Small intestine (tissue), 7 donors: ENCODE data around the gene G3BP1. TPM values are rescaled to one million over a fixed set of nuclear protein-coding genes. Genes with fewer than 3 reads are reported as not detected.

ENCODE experiments used
- DNase-seq, 2 donors: peaks; one replicate each; pipeline versions ENCODE4 v3.0.0 to v3.0.0-alpha.2; 2013
- FAIRE-seq: peaks from 2 replicates; lab custom pipeline; 2012; peaks lifted over from hg19 to GRCh38; lab: Jason Lieb, UNC
- H3K27ac ChIP-seq, 3 donors: one replicate each; pipeline ENCODE4 v1.5.1; 2013; ENCODE audit warnings: low read length in 2 of 3, mild to moderate bottlenecking in 2 of 3, control low read depth in 1 of 3, inconsistent platforms in 1 of 3, low read depth in 1 of 3, moderate library complexity in 1 of 3
- H3K27me3 ChIP-seq, 3 donors: one replicate each; pipeline ENCODE4 v1.6.1; 2013; ENCODE audit warnings: low read length in 3 of 3, inconsistent platforms in 1 of 3; ENCODE audit not compliant: control insufficient read depth in 3 of 3, insufficient read depth in 3 of 3
- H3K36me3 ChIP-seq, 3 donors: one replicate each; pipeline ENCODE4 v1.6.1; 2013; ENCODE audit warnings: low read length in 3 of 3, inconsistent platforms in 1 of 3, low read depth in 1 of 3, mild to moderate bottlenecking in 1 of 3, moderate library complexity in 1 of 3; ENCODE audit not compliant: control insufficient read depth in 3 of 3, insufficient read depth in 2 of 3
- H3K4me1 ChIP-seq, 3 donors: one replicate each; pipeline ENCODE4 v1.6.1; 2013; ENCODE audit warnings: low read length in 2 of 3, inconsistent platforms in 1 of 3, low read depth in 1 of 3, mild to moderate bottlenecking in 1 of 3, moderate library complexity in 1 of 3; ENCODE audit not compliant: control insufficient read depth in 3 of 3, insufficient read depth in 2 of 3
- H3K4me3 ChIP-seq, 3 donors: one replicate each; pipeline ENCODE4 v1.5.1; 2013; ENCODE audit warnings: low read length in 3 of 3, control low read depth in 1 of 3, inconsistent platforms in 1 of 3, low read depth in 1 of 3, mild to moderate bottlenecking in 1 of 3, moderate library complexity in 1 of 3
- H3K9me3 ChIP-seq, 2 donors: one replicate each; pipeline ENCODE4 v1.6.1; 2013; ENCODE audit warnings: low read depth in 1 of 2, low read length in 1 of 2; ENCODE audit not compliant: control insufficient read depth in 2 of 2, insufficient read depth in 1 of 2
- WGBS, 3 donors: extraction: QIAGEN DNeasy Blood & Tissue Kit; methylation state at CpG; one replicate each; pipeline ENCODE4 v1.1.7; 2013; 5-methylcytosine and 5-hydroxymethylcytosine counted together
- polyA plus RNA-seq, 4 donors: library from polyadenylated mRNA; stranded (reverse) in 3 of 4; unstranded in 1 of 4; fragments of 200-250 nt in 3 of 4; fragments of 120-200 nt in 1 of 4; gene quantifications; one replicate each; pipeline versions ENCODE4 v1.2.1 to v1.2.3, GENCODE V29; 2013
- donor health status: healthy with polysubstance abuse.
- donor health status: control.
- donor health status: control.
- donor health status: Bipolar disorder and iron deficiency.
- donor health status: healthy.

Gene G3BP1
- polyA plus RNA-seq, 4 donors, result 11.9 to 112 (median 26.0) TPM

DNA sequence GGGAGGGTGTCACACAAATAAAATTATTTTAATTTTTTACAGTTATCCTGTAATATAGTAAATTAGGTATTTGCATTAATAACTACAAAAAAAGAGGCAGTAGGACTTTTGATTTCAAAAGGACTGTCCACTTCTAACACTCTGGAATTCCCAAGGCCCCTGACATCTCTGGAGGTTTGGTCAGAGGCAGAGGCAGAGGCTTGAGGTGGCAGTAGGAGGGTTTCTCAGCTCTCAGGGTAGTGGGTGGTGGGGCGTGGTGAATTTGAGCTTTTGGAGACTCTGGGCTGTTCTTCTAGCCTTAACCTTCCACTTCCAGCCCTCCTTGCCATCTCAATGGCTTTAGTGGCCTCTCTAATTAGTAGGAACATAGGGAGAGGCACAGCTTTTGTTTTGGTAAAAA is 36.1 kb upstream of the G3BP1 start:
- WGBS, 3 donors, result 86 to 100% (median 95%) methylated on average over 1 of the region's 1 CpG
- Histone ChIP-seq H3K36me3 (peaks cover 0 to 6% (median 2%) of the 10 kb centered on the region in 3 donors), H3K27me3 (no peaks in the 10 kb centered on the region), H3K9me3 (peaks cover 0 to under 1% of the 10 kb centered on the region in 2 donors), H3K4me1 (peaks cover 0 to 6% (median 0%) of the 10 kb centered on the region in 3 donors), H3K27ac (no peak overlapping the region), H3K4me3 (no peak overlapping the region)
- DNase-seq (no peak), FAIRE-seq (no peak)

DNA sequence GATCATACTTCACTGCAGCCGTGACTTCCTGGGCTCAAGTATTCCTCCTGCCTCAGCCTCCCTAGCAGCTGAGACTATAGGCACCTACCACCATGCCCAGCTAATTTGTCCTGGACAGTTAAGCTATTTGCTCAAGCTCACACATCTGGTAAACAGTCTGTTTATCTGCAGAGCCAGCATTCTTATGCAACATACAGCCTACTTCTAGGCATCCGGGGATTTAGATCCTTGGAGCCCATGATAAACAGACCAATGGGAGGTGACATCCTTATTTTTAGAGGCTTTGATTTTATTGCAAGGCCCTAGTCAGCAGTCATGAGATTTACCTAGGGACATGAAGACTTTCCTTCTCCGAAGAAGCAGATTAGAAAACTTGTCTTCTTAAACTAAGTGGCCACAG is 34.3 kb upstream of the G3BP1 start:
- no peak overlapping the region for H3K4me3 ChIP-seq
- 91 to 97% (median 96%) methylated on average over 3 of the region's 3 CpGs for WGBS, 3 donors
- peaks cover 0 to 16% (median 2%) of the 10 kb centered on the region in 3 donors for H3K36me3 ChIP-seq
- no peaks in the 10 kb centered on the region for H3K9me3 ChIP-seq
- no peak for DNase-seq
- no peaks in the 10 kb centered on the region for H3K27me3 ChIP-seq
- FAIRE-seq, result no peak
- peaks cover 0 to 9% (median 0%) of the 10 kb centered on the region in 3 donors for H3K4me1 ChIP-seq
- no peak overlapping the region for H3K27ac ChIP-seq

DNA sequence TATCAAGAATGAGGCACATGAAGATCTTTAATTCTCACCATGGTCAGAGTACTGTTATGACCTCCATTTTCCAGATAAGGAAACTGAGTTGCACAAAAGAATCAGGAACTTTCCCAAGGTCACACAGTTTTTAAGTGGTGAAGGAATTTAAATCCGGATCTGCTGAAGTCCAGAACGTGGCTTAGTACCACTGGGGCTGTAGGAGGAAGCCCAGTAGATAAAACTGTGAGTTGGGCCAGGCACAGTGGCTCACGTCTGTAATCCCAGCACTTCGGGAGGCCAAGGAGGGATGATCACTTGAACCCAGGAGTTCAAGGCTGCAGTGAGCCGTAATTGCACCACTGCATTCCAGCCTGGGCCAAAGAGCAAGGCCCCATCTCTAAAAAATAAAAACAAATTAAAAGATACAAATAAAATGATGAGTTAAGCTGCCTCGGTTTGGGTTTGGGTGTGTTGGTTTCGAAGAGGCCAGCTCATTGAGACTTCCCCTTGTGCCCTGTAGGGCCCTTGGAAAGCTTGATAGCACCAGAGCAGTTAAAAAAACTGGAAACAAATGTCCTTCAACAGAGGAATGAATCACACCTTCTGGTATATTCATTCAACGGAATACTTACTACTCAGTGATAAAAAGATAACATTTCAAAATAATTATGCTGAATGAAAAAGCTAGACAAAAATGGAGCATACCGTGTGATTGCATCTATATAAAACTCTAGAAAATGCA is 33.5 kb upstream of the G3BP1 start:
- FAIRE-seq, result no peak
- Histone ChIP-seq H3K36me3 (peaks cover 0 to 19% (median 2%) of the 10 kb centered on the region in 3 donors), H3K27me3 (no peaks in the 10 kb centered on the region), H3K4me1 (peaks cover 0 to 9% (median 0%) of the 10 kb centered on the region in 3 donors), H3K9me3 (no peaks in the 10 kb centered on the region), H3K27ac (no peak overlapping the region), H3K4me3 (no peak overlapping the region)
- WGBS, 3 donors, result 69 to 80% (median 77%) methylated on average over 8 to 9 of the region's 9 CpGs
- no peak for DNase-seq

DNA sequence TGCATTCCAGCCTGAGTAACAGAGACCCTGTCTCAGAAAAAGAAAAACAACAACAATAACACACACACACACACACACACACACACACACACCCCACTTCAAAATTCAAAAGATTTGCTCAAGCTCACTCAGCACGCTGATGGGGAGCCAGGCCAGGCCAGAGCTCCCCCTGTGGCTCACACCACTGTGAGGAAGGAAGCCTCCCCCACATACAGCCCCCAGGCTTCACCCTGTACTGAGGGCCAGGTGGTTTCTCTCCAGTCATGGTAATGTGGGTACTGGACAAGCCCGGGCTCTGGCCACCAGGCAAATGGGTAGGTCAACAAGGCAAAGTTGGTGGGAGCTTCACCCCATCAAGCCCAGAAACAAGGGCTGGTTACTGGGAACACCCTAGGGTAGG is 32.4 kb upstream of the G3BP1 start:
- 81 to 93% (median 92%) methylated on average over 2 of the region's 2 CpGs for WGBS, 3 donors
- H3K4me3 ChIP-seq, result no peak overlapping the region
- FAIRE-seq, result no peak
- peaks cover 0 to 9% (median 0%) of the 10 kb centered on the region in 3 donors for H3K4me1 ChIP-seq
- H3K27me3 ChIP-seq, result no peaks in the 10 kb centered on the region
- H3K9me3 ChIP-seq, result no peaks in the 10 kb centered on the region
- H3K27ac ChIP-seq, result peak overlapping the region in 2 of 3 donors; percentile 11 to 47
- DNase-seq, result no peak
- peaks cover 0 to 19% (median 2%) of the 10 kb centered on the region in 3 donors for H3K36me3 ChIP-seq

DNA sequence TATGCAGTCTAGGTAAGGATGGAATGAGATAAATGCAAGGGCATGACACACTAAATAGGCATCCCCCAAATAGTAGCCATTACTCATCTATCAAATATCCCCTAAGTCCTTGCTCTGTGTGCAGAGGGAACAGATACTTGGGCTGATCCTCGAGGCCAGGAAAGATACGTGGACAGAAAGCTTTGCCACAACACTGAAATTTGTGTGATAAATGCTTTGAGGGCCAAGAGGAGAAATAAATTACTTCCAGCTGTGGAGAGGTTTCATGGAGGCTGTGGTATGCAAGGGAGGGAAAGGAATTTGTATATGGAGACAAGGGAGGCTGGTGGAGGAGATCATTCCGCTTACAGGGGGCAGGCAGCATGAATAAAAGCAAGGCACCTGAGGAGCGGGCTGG is 31.8 kb upstream of the G3BP1 start:
- H3K9me3 ChIP-seq, result no peaks in the 10 kb centered on the region
- H3K27me3 ChIP-seq, result no peaks in the 10 kb centered on the region
- H3K36me3 ChIP-seq, result peaks cover 1 to 21% (median 2%) of the 10 kb centered on the region in 3 donors
- H3K27ac ChIP-seq, result peak overlapping the region in 2 of 3 donors; percentile 47 to 66
- FAIRE-seq (no peak), DNase-seq (no peak)
- H3K4me1 ChIP-seq, result peaks cover 0 to 9% (median 0%) of the 10 kb centered on the region in 3 donors
- WGBS, 3 donors, result 64 to 87% (median 77%) methylated on average over 4 of the region's 4 CpGs
- H3K4me3 ChIP-seq, result peak overlapping the region in 1 of 3 donors; percentile 5

DNA sequence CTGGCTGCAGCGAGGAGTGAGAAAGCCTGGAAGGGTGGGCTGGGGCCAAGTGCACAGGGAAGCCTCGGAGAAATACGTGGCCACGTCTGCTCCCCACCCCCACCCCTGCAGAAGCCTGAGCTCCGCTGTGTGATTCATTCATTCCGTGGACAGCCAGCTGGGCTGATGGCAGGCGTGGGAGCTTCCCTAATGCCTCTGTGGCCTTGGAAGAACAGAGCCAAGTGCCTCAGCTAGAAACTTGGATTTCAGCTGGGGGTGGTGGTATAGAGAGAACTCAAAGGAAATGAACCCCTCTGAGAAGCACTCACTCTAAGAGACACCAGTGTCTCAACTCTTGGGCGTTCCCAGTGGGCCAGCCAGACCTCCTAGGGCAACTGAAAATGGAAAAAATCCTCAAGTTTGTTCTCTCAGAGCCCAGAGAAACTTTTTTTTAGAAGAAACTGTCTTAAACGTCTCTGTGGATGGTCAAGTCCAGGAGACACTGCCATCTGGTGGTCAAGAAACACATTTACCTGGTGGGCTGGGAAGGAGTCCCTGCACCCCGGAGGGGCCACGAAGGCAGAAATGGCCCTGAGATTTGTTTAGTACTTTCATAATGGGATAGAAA is 31.3 kb upstream of the G3BP1 start:
- Histone ChIP-seq H3K27me3 (no peaks in the 10 kb centered on the region), H3K4me3 (peak overlapping the region in 1 of 3 donors; percentile 5), H3K36me3 (peaks cover 3 to 26% (median 6%) of the 10 kb centered on the region in 3 donors), H3K27ac (peak overlapping the region in 2 of 3 donors; percentile 47 to 66), H3K4me1 (peaks cover 0 to 9% (median 0%) of the 10 kb centered on the region in 3 donors), H3K9me3 (no peaks in the 10 kb centered on the region)
- FAIRE-seq (no peak), DNase-seq (peak; percentile 48 to 80)
- 25 to 32% (median 29%) methylated on average over 11 of the region's 11 CpGs for WGBS, 3 donors

DNA sequence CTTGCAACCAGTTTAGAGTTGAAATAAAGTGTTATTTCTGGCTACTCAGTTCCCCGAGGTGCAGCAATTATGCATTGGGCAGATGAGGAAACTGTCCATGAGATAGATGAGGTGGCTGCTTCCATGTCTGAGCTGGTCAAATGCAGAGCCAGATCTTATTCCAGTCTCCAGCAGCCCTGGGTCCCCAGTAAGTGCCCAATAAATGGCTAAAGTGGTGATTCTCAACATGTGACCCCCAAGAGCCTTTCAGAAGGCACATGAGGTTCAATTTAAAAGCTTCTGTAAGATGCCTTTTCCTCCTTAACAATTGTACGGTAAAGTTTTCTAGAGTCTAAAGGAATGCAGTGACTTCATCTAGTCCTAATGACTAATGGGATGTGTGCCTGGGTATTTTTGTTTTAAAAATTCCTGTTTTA is 30.8 kb upstream of the G3BP1 start:
- H3K27ac ChIP-seq, result peak overlapping the region in 1 of 3 donors; percentile 66
- DNase-seq (no peak), FAIRE-seq (no peak)
- H3K4me1 ChIP-seq, result peaks cover 0 to 9% (median 0%) of the 10 kb centered on the region in 3 donors
- H3K4me3 ChIP-seq, result no peak overlapping the region
- no peaks in the 10 kb centered on the region for H3K9me3 ChIP-seq
- WGBS, 3 donors, result 57 to 88% (median 79%) methylated on average over 2 of the region's 2 CpGs
- no peaks in the 10 kb centered on the region for H3K27me3 ChIP-seq
- peaks cover 7 to 28% (median 8%) of the 10 kb centered on the region in 3 donors for H3K36me3 ChIP-seq

DNA sequence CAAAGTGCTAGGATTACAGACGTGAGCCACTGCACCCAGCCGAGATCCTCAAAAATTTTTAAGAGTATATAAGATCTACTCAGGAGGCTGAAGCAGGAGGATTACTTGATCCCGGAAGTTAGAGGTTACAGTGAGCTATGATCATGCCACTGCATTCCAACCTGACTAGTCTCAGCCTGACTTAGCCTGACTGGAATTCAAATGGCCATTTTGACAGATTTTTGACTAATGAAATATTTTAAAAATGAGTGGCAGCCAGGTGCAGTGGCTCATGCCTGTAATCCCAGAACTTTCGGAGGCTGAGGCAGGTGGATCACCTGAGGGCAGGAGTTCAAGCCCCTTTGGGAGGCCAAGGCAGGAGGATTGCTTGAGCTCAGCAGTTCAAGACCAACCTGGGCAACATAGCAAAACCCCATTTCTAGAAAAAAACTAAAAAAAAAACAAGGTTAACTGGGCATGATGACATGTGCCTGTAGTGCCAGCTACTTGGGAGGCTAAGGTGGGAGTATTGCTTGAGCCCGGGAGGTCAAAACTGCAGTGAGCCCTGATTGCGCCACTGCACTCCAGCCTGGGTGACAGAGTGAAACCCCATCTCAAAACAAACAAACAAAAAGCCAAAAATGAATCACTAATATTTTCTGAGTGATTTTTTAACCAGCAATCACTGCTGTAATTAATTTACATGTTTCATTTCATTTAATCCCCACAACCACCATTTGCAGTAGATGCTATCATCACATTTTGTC is 29.9 kb upstream of the G3BP1 start:
- no peak overlapping the region for H3K27ac ChIP-seq
- DNase-seq (no peak), FAIRE-seq (no peak)
- 92 to 94% (median 93%) methylated on average over 6 of the region's 6 CpGs for WGBS, 3 donors
- H3K4me3 ChIP-seq, result no peak overlapping the region
- H3K27me3 ChIP-seq, result no peaks in the 10 kb centered on the region
- H3K9me3 ChIP-seq, result no peaks in the 10 kb centered on the region
- peaks cover 0 to 9% (median 0%) of the 10 kb centered on the region in 3 donors for H3K4me1 ChIP-seq
- peaks cover 10 to 31% (median 11%) of the 10 kb centered on the region in 3 donors for H3K36me3 ChIP-seq
